Muscle of back (tissue), 10 donors: Measurements from ENCODE around the gene RRAS. TPM values are rescaled to one million over a fixed set of nuclear protein-coding genes. Genes with fewer than 3 reads are reported as not detected.

Experiments used
- polyA plus RNA-seq, 10 donors: library from polyadenylated mRNA; unstranded; fragments of 120-200 nt; gene quantifications; one replicate each; pipeline ENCODE4 v1.2.1, GENCODE V29; 2013; ENCODE audit not compliant: insufficient read length in 10 of 10

Gene RRAS
- polyA plus RNA-seq, 10 donors, result 24.2 to 35.5 (median 30.9) TPM

Other genes with a start within 250 kb of the RRAS start
- not detected for gene PTH2, start 216.7 kb downstream of the RRAS start, polyA plus RNA-seq
- gene GFY, start 214.8 kb downstream of the RRAS start, polyA plus RNA-seq, result not detected
- 1 to 10 TPM in 6 of 10 donors, under 1 TPM in 4; 0.45 to 2.0 (median 1.1) TPM for gene SLC17A7, start 198.6 kb downstream of the RRAS start, polyA plus RNA-seq
- gene PIH1D1, start 188.3 kb downstream of the RRAS start, polyA plus RNA-seq, result 10 to 100 TPM; 34.6 to 51.9 (median 37.9) TPM
- 10 to 100 TPM in 7 of 10 donors, 1 to 10 TPM in 3; 6.0 to 17.8 (median 10.6) TPM for gene ALDH16A1, start 186.9 kb downstream of the RRAS start, polyA plus RNA-seq
- gene FLT3LG, start 165.9 kb downstream of the RRAS start, polyA plus RNA-seq, result 1 to 10 TPM; 2.2 to 8.1 (median 3.4) TPM
- 1,000 to 10,000 TPM; 3,542 to 5,037 (median 4,448) TPM for gene RPL13A, start 152.5 kb downstream of the RRAS start, polyA plus RNA-seq
- 1,000 to 10,000 TPM; 2,415 to 3,967 (median 3,509) TPM for gene RPS11, start 143.7 kb downstream of the RRAS start, polyA plus RNA-seq
- 100 to 1,000 TPM; 144 to 218 (median 175) TPM for gene FCGRT, start 127.5 kb downstream of the RRAS start, polyA plus RNA-seq
- gene RCN3, start 112.1 kb downstream of the RRAS start, polyA plus RNA-seq, result 10 to 100 TPM; 37.0 to 96.6 (median 55.4) TPM
- 10 to 100 TPM; 42.8 to 73.0 (median 54.0) TPM for gene NOSIP, start 59.6 kb downstream of the RRAS start, polyA plus RNA-seq
- under 1 TPM; 0.22 to 0.81 (median 0.57) TPM for gene PRRG2, start 58.8 kb downstream of the RRAS start, polyA plus RNA-seq
- gene PRR12, start 49.0 kb downstream of the RRAS start, polyA plus RNA-seq, result 10 to 100 TPM; 12.2 to 20.5 (median 16.1) TPM
- 10 to 100 TPM; 19.3 to 32.8 (median 25.3) TPM for gene SCAF1, start 2.1 kb upstream of the RRAS start, polyA plus RNA-seq
- 10 to 100 TPM; 25.2 to 44.4 (median 33.7) TPM for gene IRF3, start 25.7 kb upstream of the RRAS start, polyA plus RNA-seq
- gene BCL2L12, start 25.8 kb upstream of the RRAS start, polyA plus RNA-seq, result 10 to 100 TPM; 21.3 to 32.7 (median 25.3) TPM
- 100 to 1,000 TPM; 169 to 194 (median 184) TPM for gene PRMT1, start 37.1 kb upstream of the RRAS start, polyA plus RNA-seq
- 1 to 10 TPM in 4 of 10 donors, under 1 TPM in 6; 0.47 to 1.4 (median 0.93) TPM for gene ADM5, start 49.5 kb upstream of the RRAS start, polyA plus RNA-seq
- 10 to 100 TPM in 3 of 10 donors, 1 to 10 TPM in 7; 7.0 to 21.4 (median 9.7) TPM for gene CPT1C, start 51.0 kb upstream of the RRAS start, polyA plus RNA-seq
- 1 to 10 TPM in 2 of 10 donors, under 1 TPM in 8; 0.39 to 1.2 (median 0.81) TPM for gene TSKS, start 123.2 kb upstream of the RRAS start, polyA plus RNA-seq
- gene AP2A1, start 126.9 kb upstream of the RRAS start, polyA plus RNA-seq, result 10 to 100 TPM; 47.9 to 61.1 (median 54.5) TPM
- gene FUZ, start 173.1 kb upstream of the RRAS start, polyA plus RNA-seq, result 10 to 100 TPM; 13.3 to 21.5 (median 16.0) TPM
- 10 to 100 TPM; 22.4 to 33.5 (median 29.0) TPM for gene MED25, start 178.1 kb upstream of the RRAS start, polyA plus RNA-seq
- gene PTOV1, start 211.0 kb upstream of the RRAS start, polyA plus RNA-seq, result 100 to 1,000 TPM; 162 to 212 (median 191) TPM
- 10 to 100 TPM; 17.2 to 41.4 (median 26.2) TPM for gene PNKP, start 227.4 kb upstream of the RRAS start, polyA plus RNA-seq
- gene AKT1S1, start 237.2 kb upstream of the RRAS start, polyA plus RNA-seq, result 10 to 100 TPM; 27.4 to 39.4 (median 32.2) TPM
- gene TBC1D17, start 237.6 kb upstream of the RRAS start, polyA plus RNA-seq, result 10 to 100 TPM; 28.2 to 39.9 (median 31.9) TPM